Stimulated activated CD4-positive, alpha-beta T cell treated with anti-CD3 and anti-CD28 coated beads, Interleukin-2, amount 100 ng/mL, for 24 hours (primary cell): Measurements from ENCODE around the gene HSPD1.
"Not testable (repeated sequence)": the region's sequence is repeated elsewhere in the genome, so short reads cannot be mapped to it uniquely, and the experiment has no call there.

Source experiments
- DNase-seq, 2 donors: peaks; one replicate each; pipeline ENCODE4 v3.0.0-alpha.2; 2020

Gene HSPD1

DNA sequence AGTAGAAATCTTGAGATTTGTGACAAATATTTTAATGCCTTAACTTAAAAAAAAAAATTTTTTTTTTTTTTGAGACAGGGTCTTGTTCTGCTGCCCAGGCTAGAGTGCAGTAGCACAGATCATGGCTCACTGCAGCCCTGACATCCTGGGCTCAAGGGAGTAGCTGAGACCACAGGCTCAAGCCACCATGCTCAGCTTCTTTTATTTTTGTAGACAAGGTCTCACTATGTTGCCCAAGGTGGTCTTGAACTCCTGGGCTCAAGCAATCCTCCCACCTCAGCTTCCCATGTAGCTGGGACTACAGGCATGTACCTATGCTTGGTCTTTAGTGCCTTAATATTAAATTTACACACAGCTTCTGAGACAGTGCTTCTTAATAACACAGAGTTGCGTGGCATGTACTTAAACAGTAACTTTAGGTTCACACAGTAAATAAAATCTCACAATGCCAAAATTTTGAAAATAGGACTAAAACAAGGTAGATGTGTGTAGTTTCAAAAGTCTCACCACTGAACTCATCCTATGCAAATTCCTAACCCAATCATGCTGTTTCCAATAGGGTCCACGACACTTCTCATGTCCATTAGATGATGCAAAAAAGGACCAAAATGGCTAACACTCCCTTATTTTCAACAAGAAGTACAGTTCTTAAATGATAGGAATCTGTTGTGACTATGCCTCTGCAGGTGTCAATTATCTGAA, 4.1 kb downstream of the HSPD1 start:
- no peak for DNase-seq

DNA sequence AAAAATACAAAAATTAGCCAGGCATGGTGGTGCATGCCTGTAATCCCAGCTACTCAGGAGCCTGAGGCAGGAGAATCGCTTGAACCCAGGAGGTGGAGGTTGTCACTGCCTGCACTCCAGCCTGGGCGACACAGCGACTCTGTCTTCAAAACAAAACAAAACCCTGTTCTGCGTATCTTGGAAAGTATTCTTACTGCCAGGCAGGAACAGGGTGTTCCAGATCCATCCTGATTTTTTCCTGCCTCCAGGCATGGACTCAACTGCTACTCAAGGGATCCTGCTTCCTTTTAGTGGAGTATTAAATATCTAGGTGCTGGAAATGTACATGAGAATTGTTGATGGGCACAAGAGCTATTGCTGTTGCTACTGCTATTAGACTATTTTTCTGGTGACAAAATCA, 12.3 kb downstream of the HSPD1 start:
- no peak for DNase-seq

DNA sequence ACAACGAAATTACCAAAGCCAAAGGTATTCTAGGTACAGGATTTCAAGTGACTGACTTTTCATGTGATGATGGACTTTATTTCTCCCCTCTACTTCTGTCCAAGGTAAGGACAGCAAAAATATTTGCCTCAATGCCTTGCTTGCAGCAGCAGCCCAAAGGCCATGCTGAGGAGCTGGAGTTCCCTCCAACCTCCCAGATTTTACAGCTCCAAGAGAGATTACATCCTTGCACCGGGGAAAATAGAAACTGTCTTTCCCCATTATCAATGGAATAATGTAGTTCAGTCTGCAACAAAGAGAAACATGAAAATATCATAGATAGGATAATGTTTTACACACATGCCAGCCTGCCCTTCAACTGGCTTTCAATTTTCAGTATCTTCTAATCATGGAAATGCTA, 13.5 kb downstream of the HSPD1 start:
- no peak for DNase-seq

DNA sequence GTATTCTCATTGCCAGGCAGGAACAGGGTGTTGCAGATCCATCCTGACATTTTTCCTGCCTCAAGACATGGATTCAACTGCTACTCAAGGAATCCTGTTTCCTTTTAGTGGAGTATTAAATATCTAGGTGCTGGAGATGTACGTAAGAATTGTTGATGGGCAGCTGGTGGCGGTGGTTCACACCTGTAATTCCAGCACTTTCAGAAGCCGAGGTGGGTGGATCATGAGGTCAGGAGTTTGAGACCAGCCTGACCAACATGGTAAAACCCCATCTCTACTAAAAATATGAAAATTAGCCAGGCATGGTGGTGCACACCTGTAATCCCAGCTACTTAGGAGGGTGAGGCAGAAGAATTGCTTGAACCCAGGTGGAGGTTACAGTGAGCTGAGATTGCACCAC, 15.4 kb downstream of the HSPD1 start:
- DNase-seq = not testable (repeated sequence)

DNA sequence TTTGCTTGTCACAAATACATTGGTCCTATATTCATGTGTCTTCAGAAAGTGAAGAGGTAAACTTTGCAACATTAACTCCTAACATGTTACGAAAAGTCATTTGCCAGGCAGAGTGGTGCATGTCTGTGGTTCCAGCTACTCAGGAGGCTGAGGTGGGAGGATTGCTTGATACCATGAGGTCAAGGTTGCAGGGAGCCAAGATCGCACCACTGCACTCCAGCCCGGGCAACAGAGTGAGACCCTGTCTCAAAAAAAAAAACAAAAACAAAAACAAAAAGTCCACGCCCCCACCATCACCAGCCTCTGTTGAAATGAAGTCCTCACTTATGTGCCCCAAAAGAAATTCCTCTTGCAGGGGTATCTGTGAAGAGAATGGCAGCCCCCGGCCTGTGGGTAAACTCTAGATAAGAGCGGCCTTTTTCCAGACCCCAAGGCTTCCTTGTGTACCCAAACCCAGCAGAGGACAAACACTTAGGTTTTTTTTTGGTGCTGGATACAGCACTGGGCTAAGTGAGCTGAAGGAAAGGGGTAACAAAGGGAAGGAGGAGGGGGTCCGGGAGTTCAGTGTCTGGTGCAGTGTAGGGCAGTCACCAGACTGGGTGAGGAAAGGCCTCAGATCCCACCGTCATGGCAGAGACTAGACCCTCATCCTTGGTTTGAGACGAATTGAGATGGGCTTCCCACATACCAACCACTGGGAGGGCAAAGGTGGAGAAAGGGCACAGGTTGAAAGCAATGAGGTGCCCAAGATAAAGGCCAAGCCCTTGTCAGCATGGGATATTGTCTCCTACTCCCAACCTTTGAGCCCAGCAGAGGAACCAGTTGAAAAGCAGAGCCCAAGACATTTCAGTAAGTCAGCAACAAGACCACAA, 19.2 kb downstream of the HSPD1 start:
- no peak for DNase-seq

DNA sequence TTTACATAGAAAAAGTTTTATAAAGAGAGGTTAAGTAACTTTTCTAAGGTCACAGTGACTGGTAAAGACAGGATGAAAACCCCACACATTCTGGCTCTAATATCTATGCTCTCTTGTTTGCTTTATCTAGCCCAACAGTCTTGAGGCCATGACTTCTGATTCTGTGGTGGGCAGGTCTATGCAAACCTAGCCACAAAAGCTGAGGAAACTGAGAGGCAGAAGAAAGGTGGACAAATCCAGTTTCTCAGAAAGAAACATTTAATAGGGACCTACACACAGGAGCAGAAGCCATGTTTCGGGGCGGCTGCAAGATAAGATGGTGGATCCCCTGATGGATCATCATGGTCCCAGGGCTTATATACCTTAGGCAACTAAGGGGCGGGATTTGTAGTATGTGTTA, 21.8 kb downstream of the HSPD1 start:
- no peak for DNase-seq

DNA sequence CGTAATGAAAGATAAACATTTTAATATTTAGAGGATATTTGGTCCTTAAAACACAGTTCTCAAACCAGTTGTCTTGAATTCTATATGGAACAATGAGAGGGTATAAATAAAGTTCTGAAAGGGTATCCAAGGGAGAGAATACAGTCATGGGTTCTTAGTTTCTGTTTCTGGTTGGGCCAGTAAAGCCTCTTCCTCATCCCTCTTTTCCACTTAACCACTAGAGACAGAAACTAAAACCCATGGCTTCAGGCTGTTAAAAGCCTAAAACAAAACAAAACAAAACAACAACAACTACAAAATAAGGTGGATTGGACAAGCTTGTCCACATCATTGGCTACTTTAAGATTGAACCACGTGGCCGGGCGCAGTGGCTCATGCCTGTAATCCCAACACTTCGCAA, 27.5 kb downstream of the HSPD1 start:
- no peak for DNase-seq

DNA sequence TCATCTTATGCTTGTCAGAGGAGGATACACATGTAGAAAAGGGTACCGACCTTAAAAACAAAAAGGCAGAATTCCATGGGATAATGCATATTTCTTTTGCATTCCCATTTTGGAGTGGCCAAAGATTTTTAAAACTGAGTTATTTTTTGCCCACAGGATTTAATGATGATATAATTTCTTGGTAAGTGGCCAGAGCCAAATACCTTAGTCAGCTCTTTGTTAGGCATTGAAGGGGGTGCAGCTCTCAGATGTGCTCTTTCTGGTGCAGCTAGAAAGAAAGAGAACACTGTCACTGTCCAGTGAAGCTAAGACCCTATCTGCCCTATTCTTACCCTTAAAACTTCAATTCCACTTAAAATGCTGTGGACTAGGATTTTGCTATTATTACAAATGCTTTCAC, 35.5 kb downstream of the HSPD1 start:
- no peak for DNase-seq

DNA sequence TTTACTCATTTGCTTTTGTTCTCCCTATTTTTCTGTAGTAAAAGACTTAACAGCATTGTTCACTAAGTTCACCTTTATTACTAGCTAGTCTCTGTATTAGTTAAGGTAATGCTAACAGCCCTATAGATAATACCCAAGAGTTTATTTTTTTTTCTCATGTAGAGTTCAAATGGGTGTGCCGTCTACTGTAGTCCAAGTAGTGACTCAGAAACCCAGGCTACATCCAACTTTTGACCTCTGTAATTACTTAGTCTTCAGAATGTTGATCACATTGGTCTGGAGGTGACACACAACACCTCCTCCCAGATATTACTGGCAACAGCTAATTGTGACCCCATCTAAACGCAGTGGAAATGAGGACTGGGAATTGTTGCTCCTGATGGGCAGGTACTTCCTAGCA, 38.6 kb downstream of the HSPD1 start:
- DNase-seq = no peak

DNA sequence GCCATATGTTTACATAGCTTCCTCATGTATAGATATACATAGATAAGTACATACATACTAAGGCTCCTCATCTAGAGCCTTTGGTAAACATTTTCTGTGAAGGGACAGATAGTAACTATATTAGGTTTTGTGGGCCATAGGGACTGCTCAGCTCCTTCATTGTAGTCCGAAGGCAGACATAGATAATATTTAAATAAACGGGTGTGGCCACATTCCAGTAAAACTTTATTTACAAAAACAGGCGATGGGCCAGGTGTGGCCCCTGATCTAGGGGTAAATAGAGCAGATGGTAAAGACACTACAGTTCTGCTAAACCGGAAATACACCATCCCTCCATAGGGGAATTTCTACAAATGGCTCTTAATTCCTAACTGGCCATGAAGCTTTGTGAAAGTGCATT, 39.0 kb downstream of the HSPD1 start:
- no peak for DNase-seq

DNA sequence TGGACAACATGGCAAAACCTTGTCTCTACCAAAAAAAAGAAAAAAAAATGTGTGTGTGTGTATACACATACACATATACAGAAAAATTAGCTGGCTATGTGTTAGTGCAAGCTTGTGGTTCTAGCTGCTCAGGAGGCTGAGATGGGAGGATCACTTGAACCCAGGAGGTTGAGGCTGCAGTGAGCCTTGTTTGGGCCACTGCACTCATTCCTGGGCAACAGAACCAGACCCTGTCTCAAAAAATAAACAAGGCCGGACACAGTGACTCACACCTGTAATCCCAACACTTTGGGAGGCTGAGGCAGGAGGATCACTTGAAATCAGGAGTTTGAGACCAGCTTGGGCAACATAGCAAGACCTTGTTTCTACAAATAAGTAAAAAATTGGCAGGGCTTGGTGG, 44.2 kb downstream of the HSPD1 start:
- DNase-seq = no peak

DNA sequence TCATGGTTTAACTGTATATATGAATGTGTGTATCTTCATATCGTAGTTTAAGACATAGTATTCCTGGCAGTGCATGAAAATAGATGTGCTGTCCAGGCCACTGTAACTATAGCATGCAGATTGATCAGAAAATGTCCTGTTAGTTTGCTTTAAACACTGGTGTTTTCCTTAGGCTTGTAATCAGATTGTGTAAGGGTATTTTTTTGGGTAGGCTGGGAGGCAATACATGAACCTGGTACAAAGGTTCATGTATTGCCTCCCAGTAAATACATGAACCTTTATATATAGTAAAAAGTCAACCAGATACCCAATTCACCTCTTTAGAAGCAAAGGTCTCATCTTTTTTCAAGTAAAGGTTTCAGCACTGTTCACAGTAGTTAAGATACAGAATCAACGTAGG, 44.7 kb downstream of the HSPD1 start:
- no peak for DNase-seq

DNA sequence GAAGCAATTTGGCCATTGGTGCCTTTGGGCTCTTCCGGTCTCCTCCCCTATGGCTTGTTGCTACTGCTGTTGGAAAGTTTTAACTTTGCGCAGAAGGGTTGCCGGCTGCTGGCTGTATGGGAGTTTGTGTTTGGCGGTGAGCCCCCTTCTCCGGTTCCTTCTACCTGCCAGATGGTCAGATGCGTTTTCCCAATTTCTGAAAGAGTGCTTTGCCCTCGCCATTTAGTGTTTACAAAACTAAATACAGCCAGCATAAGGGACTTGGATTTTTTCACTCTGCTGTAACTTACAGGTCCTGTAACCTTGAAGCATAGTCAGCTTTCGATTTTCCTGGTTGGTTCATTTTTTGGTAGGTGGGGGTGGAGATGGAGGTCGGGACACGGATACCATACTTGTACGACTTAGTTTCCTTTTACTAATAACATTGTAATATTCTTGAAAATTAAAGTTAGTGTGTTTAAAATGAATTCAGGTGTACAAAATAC, 45.7 kb downstream of the HSPD1 start:
- DNase-seq = no peak

DNA sequence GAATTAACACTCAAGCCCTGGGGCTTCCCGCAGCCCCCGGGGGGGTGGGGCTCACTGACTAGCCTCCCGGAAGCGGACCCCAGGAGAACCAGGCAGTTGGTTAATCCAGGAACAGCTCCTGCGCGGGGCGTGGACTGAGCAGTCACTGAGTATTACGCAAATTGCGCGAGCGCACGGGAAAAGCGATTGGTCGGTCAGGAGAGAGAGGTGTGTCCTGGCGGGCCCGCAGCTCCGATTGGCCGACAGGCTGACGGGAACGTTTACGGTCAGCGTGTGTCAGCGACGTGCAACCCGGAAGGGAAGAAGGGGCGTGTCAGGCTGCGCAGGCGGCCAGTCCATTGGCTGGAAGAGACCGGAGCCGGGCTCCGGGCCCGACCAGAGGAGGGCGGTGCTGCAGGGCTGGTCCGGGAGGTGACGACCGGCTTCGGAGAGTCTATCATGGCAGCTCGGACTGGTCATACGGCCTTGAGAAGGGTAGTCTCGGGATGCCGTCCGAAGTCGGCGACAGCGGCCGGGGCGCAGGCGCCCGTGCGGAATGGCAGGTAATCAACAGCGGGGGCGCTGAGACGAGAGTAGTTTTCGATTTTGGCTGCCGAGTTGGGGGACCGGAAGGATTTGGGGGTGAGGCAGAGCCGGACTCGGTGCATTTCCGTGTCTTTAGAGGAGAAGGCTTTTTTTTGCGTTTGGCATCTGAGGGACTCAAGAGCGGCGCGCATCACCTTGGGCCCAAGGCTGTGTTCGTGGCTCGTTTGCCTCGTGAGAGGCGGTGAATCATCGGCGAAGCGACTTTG, 46.3 kb downstream of the HSPD1 start, which contains the start of gene COQ10B:
COQ10B (plus strand) TSS at position 430 of the 791 bp plus-strand sequence; CDS start at position 439, 9 bp downstream.
- DNase-seq = peak; percentile 97

DNA sequence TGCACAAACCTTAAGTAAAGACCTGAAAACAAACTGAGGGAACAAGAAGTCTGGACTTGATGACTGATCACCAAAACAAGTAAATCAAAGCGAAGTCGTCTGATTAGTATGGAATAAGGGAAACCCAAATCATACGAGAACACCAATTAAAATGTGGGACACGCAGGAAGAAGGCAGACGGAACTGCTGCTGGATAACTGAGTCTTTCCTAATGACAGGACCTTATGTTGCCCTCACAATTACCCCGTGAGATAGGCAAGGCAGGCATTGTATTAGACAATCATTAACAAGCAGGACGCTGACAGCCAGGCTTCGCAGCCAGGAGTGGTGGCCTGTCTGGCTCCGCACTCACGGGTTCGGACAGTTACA, 46.9 kb downstream of the HSPD1 start:
- DNase-seq = no peak

DNA sequence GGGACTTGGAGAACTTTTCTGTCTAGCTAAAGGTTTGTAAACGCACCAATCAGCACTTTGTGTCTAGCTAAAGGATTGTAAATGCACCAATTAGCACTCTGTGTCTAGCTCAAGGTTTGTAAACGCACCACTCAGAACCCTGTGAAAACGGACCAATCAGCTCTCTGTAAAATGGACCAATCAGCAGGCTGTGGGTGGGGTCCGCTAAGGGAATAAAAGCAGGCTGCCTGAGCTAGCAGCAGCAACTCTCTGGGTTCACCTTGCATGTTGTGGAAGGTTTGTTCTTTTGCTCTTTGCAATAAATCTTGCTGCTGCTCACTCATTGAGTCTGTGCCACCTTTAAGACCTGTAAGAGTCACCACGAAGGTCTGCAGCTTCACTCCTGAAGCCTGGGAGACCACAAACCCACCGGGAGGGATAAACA, 48.7 kb downstream of the HSPD1 start:
- DNase-seq = not testable (repeated sequence)

DNA sequence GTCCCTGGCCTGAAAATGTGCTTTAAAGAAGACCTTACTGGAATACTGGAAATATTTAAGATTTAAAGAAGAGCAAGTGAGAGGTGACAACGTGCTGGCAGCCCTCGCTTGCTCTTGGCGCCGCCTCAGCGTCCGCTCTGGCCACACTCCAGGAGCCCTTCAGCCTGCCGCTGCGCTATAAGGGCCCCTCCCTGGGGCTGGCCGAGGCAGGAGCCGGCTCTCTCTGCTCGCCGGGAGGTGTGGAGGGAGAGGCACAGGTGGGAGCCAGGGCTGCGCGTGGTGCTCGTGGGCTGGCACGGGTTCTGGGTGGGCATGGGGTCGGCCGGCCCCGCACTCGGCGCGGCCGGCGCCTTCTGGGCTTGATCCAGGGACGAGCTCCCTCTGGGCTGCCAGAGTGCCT, 49.2 kb downstream of the HSPD1 start:
- DNase-seq = no peak

DNA sequence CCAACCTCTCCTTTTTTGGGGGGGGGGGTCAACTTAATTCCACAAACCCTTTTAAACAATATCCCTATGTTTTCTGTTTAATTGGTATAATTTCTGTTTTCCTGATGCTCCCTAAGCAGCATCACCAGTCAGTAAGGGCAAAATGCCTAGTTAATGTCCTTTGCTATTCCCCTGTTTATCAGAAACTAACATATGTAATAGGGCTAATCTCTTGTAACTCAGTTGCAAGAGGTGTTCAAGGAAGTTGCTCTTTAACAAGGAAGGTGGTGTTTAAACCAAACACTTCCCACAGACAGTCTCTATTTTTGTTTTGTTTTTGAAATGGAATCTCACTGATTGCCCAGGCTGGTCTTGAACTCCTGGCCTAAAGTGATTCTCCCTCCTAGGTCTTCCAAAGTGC, 52.8 kb downstream of the HSPD1 start:
- DNase-seq = no peak

DNA sequence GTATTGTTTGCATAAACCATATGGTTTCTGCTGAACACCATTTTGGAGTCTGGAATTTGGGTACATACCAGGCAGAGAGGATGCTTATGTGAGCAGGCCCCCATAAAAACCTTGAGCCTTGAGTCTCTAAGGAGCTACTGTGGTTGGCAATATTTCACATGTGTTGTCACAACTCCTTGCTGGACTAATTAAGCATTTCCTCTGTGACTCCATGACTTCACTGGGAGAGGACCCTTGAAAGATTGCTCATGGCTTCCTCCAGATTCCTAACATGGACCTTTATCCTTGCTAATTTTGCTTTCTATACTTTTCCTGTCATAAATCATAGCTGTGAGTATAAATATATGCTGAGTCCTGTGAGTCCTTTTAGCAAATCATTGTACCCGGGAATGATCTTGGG, 53.9 kb downstream of the HSPD1 start:
- no peak for DNase-seq

DNA sequence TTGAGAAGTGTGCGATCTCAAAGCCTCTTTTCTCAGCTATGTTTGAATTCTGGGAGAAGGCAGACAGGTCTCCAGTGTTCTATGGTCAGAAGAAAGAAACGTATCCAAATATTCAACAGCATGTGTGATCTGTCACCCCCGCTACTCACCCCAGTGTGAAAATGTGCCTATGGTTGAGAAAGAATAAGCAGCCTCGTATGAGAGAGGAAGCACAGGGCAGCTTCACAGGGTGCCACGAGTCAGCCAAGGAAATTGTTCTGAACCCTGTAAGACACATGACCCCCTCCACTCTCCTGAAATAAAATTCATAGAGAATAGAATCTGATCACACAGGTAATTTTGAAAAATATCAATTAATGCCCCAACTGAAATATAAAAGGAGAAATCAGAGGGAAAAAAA, 56.8 kb downstream of the HSPD1 start:
- no peak for DNase-seq

DNA sequence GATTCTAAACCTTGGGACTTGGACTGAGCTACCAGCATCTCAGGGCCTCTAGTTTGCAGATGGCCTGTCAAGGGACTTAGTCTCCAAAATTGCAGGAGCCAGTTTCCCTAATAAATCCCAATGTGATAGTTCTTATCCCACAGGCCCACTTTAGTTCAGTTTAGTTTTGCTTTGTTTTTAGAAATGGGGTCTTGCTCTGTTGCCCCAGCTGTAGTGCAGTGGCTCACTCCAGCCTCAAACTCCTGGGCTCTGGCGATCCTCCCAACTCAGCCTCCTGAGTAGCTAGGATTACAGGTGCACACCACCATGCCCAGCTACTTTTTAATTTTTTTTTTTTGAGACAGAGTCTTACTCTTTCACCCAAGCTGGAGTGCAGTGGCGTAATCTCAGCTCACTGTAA, 62.3 kb downstream of the HSPD1 start:
- DNase-seq = no peak
